HG03558 (cell line): ENCODE measurements around the gene KCTD1.
"Not testable (repeated sequence)": the region's sequence is repeated elsewhere in the genome, so short reads cannot be mapped to it uniquely, and the experiment has no call there.

Source experiments
- ATAC-seq: cut with Tn5 transposase; IDR thresholded peaks from one replicate; pipeline ENCODE4 v1.9.1; 2021; ENCODE audit warnings: moderate number of reproducible peaks; ENCODE audit not compliant: unreplicated experiment; ENCODE audit errors: extremely low read depth

Gene KCTD1

DNA sequence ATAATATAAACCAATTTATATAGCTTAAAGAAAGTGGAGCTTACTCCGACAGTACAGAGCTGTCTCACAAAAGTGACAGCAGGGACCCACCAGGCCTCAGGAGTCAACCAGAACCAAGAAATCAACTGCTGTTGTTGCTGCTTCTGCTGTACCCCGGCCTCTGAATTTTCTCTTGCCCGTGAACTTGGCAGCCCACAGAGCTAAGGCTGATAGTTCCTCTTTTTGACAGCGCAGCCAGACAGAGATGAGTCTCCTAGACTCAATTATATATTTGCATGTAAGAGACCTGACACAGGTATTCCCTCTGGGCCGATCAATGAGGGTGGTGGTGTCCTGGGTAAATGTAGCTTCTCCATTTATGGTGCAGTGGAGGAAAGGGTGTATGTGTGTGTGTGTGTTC lies 109.4 kb downstream of the KCTD1 start:
- ATAC-seq, result peak; percentile 86

DNA sequence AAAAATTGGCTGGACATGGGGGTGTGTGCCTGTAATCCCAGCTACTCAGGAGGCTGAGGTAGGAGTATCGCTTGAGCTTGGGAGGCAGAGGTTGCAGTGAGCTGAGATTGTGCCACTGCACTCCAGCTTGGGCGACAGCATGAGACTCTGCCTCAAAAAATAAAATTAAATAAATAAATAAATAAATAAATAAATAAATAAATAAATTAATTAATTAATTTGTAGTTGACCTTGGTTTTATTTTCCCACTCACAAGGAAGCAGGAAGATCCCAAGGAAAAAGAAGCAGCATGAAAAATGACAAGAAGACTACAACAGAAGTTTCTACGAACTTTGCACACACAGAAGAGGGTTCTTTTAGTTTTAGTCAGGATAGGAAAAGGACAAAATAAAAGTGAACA lies 110.7 kb downstream of the KCTD1 start:
- not testable (repeated sequence) for ATAC-seq

DNA sequence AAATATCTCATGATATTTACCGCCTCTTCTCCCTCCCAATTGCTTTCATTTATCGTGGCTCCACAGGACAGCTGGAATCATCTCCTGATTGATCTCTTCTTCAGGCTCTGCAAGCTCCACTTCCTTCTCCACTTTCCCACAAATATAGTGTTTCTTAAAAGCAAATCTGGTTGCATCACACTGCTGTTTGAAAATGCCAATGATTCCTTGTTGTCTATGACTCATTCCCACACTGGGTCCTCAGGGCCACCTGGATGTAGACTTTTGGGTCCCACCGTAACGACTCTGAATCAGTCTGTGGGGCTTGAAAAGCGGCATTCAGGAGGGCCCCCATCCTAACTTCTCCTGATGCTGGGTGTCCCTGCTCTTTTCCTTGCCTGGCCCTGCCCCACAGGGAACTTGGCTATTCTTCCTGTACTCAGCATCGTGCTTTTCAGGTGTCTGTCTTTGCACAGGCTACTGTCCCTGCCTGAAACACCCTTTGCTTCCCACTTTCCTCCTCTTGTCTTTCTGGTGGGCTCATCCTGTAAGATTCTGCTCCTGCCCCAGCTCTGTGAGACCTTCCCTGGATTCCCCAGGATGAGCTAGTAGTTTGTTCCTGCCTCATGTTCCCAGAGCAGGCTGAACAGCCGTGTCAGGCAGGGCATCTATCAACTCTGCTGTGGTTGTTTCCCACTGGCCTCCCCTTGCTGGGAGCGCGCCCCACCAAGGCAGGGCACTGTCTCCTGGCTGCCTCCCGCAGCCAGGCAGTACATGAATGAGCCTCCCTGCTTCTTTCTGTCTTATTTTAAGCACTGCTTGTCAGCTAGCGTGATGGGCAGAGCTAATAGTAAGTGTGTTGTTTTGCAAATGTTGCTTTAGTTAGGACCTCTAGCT lies 111.9 kb downstream of the KCTD1 start:
- ATAC-seq, result no peak

DNA sequence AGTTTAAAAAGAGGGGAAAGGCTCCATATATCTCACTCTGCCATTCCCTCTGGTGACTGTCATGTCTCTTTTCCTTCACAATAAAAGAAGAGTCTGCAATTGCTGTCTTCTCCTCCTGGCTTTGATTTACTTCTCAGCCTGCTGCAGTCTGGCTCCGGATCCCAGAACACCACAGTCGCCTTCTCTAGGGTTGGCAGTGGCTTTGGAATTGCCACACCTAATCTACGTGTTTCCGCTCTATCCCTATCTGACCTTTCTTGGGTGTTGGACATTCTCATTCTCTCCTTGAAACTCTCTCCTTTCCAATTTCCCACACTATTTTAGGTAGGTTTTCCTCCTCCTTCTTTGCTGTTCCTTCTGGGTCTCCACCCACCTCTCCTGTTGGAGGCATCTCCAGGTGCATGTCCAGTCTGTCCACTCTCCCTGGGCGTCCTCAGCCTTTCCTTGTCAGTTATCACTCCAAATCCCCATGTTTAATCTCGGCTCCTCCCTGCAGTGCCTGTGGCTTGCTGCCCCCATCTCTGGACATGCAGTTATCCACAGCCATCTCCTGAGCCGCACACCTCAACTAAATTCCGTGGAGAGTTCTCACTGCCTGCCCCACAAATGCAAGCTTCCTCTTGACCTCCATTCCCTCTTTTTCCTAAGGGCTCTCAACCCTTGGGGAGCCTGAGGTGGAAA lies 112.8 kb downstream of the KCTD1 start:
- ATAC-seq, result no peak

DNA sequence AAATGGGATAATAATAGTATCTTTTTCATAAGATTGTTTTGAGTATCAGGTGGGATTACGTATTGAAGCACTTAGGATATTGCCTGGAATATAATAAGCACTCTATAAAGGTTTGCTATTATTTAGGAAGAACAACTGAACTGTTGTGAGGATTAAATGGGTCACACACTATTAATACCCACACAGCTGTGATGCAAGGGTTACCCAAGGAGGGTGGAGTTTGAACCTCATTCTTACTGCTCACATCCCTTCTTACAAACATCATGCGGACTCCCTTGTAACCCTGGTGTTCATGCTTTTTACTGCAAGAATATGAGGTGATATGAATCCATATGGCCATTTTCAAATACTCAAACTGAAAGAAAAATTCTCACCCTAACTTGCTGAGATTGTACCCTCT lies 113.5 kb downstream of the KCTD1 start:
- no peak for ATAC-seq

DNA sequence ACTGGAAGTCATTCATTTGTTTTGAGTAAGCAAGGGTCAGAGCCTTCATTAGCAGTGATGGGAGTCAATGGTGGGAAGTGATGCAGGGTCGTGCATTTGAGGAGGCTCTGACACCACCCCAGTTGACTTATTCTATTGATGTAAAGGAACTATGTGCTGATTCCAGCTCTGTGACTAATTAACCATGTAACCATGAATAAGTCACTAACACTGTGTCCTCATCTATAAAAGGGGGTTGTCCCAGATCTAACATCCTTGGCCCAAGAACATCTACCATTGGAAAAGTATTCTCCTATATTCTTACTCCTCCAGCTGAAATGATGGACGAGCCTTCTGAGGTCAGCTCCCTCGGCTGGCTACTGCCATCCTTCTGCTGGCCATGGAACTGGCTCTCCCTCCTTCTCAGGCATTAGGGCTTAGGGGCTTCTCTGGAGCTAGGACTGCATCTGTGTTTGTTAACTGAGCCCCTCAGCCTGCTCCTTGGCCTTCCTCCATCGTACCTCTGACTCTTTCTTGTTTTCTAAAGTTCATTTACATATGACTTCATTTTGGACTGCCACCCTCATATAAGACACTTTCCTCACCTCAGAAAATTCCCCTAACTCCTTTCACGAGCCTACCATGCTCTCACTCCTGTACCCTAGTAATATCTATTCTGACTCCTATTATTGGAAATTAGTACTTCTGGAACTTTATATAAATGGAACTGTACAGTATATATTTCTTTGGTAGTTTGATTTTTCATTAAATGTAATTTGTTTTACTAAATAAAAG lies 115.5 kb downstream of the KCTD1 start:
- peak; percentile 36 for ATAC-seq

DNA sequence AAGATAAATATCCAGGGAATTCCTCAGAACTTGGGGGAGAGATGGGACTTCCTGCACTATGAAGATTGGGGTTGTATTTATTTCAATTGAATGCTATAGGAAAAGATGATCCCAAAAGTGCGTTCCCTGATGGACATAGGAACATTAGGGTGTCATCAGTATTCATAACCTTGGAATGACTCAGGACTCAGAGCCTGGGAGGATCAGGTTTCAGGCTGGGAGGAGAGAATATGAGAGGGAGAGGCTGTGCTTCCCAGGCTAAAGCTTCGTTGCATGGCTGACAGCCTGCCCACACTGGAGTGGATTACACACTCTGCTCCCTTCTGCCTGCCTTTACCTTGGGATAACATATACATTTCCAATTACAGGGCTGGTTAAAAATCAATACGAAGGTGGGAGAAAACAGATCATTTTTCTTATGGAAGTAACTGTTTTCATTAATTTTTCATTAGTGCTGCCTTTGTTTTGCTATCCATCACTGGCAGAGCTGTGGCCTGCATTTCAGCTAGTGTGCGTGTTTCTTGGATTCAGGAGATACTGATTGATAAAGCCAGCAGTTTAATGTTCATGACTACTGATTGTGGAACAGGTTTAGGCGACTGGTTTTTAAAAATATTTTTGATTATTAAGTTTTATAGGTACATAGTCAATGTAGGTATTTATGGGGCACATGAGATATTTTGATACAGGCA lies 118.7 kb downstream of the KCTD1 start:
- ATAC-seq, result no peak

DNA sequence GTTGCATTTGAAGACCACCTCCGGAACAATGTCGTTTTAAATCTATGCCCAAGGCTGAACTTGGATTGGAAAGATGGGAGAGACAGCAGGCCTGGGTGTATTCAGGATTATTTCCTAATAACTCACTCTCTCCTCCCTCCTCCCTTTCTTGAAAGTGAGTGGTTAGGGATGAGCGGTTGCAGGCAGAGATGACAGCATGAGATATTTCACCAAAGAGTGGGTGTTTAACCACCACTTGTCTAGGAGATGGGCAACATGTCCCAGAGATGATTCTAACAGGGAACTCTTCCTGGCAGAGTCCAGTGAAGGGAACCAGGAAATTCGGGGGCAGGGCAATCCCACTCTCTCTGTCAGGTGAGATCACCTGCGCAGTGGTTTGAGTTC lies 123.2 kb downstream of the KCTD1 start:
- ATAC-seq, result no peak

DNA sequence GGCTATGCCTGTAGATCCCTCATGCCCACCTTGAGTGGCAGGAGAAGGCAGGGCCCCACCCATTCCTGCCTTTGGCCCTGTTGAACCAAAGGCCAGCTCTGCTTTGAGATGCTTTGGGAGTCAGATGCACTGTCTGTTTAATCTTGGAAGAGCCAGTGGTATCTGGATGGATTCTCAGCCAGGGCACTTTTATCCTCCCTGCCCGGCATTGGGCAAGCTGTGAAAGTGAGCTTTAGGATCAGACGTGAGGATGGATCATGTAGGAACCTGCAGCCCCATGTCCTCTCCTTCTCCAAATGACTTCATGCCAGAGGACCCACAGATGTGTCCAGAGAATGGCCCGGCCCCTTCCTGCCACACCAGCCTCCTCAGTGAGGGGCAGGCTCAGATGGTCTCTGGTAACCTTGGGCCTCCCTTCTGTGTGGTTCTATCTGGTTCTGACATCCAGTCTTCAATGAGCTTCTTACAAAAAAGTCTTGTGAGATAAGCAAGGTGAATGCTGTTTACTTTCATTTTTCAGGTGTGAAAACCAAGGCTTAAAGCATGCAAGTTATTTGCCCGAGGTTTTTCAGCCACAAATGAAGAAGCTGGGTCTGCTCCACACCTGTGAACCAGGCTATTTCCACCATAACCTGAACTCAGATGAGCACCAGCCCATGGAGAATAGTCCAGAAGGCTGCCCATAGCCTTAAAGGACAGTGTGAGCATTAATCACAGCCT lies 123.8 kb downstream of the KCTD1 start:
- no peak for ATAC-seq

DNA sequence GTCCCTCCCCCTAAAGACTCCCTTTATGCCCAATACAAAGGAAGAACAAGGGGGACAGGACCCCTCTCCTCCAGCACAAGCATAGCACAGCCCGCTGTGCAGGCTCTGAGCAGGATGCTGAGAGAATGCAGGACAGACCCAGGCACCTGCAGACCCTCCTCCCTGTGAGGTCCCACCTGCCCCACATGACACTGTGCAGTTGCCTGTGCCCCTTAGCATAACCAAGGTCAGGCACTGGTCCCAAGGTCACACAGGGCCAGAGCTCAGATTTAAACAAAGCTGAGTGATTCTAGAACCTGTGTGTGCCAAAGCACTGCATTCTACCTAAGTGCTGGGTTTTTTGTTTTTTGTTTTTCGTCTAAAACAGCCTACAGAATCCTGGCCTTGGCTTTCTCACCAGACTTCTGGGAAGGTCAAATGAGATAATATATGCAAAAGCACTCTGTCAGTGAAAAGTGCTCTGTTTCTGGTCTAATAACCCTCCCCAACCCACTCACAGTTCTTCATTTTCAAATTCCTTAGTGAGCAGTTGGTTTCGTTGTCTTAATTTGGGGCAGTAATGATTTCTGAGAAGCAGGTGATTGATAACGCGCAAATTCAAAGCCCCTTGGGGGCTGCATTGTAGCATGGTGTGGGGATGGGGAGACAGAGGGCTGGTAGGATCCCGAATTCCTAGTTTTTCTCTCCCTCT lies 125.7 kb downstream of the KCTD1 start:
- peak; percentile 78 for ATAC-seq

DNA sequence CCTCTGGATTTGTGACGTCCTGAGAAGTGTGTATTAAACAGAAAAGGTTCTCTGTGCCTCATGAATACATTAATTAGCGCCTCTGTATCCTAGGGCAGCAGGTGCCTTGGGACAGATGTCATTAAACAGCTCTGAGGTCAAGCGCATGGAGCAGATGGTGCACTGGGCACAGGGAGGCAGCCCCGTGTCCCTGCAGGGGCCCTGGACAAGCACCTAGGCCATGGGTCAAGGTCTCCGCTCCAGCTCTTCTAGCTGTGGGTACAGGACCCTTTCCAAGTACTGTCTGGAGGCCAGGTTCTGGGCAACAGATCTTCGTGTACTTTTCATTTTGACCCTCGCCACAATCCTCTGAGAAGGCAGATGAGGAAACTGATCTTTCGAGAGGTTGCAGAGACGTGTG lies 126.4 kb downstream of the KCTD1 start:
- ATAC-seq, result no peak

DNA sequence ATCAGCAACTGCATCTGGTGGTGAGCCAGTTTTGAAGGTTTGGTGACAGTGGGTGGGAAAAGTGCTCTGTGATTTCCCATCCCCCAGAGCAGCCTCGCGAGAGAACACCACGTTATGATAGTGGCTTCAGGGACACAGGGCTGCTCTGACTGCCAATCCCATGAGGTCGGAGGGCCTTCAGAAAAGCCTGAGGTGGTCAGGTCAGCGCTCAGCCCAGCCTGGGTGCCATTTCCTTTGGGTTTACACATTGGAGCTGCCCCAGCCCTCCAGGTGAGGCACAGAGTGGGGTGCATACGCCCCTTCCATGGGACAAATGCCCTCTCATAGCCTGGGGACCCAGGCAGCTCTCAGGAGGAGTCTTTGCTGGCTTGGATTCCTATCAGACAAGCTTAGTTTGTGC lies 126.8 kb downstream of the KCTD1 start:
- ATAC-seq, result no peak

DNA sequence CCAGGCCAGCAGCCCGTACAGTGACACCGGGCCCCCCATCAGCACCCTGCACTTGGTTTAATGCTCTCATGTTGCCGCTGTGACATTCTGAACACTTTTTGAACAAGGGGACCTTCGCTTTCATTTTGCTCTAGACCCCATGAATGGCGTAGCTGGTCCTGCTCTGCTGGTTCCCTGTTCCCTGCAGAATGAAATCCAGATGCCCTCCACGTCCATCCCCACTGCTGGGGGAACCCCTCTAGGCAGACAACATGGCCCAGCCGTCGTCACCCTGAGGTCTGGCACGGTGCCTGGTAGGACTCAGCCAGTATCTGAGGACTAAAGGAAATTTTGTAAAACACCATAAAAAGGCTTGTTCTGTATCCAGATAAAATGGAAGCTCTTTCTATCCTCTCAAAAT lies 128.6 kb downstream of the KCTD1 start:
- no peak for ATAC-seq

DNA sequence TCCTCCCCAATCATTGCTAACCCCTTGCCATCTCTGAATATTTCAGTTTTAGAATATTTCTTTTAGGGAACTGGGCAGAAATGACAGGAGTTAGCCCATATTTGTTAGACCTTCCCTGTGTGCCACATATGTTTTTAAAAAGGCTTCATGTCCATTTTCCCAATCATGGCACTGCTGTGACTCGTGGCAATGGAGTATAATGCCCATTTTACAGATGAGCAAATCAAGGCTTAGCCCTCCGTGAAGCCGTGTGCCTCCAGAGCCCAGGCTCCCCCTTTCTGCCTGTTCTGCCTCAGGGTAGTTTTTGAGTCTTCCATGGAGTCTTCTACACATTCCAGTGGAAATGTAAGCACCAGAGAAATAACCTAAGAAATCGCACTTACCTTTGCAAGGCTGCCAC lies 130.1 kb downstream of the KCTD1 start:
- no peak for ATAC-seq

DNA sequence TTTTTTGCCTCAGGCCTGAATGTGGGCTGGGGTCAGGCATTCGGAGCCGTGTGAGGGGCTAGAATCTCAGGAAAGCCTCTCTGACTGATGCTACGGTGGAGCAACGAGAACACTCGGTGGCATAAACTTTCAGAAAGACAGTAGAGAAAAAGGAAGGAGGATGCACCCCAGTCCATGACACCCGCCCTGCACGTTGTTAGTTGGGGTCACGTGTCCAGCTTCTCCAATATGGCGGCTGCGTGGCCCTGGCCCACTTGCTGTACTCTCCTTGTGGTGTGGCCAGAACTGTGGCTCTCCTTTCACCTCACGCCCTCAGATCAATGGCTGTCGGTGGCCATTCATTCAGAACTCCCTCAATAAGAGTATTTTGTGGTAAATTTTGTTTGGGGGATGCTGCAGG lies 131.2 kb downstream of the KCTD1 start:
- ATAC-seq, result no peak

DNA sequence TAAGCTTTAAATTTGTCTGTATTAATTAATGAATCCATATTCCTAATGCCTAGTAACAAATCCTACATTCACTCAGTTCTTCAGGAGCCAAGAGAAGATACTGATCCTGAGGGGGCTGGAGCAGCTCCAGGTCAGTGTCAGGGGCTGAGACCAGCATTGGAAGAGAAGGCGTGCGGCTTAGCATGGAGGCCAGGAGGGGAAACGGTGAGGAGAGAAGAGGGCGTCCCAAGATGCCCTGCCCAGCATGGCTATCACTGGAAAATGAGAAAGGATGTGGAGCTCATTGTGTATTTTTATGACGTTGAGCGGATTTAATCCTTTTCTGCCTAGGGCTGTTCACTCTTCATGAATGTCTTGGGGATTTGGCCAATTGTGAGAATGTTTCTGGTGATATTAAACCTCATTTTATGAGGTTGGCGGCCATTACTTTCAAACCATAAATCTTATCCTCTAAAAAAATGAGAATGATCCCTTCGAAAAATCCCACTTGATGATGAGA lies 131.7 kb downstream of the KCTD1 start:
- no peak for ATAC-seq

DNA sequence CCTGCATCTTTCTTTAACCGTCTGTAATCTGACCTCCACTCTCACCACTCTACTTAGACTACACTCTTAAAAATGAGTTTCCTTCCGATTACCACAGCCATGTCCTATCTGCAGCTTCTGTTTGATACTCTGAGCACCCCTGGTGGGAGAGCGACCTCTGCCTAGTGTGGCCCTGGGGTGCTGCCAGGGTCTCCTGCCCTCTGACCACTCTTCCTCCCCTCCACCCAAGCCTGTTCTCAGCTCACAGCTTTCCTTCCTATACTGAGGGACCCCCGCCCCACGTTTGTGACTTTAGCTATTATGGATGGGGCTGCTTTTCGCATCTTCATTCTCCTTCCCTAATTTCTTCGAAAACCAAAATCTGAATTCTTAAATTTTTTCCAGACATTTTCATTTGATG lies 132.7 kb downstream of the KCTD1 start:
- ATAC-seq, result no peak

DNA sequence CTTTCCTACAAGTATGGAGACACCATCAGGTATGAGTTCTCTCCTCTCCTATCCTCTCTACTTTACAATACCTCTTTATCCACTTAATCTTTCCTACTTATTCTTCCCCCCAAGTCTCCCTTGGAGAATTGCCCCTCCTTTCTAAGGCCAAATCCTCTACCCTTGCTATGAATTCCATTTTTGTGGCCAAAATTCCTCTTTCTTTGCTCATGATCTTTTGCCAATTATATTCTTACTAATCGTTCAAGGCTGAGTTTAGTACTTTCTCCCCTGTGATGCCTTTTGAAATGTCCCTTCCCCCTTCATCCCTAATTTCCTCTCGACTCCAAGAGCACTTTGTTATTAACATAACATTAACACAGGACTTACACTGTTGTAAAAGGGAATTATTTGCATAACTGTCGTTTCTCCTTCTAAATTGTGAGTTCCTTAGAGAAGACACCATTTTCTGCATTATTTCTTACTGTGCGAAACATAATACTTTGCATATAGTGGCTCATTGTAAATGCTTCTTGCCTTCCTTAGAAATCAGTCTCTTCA lies 133.4 kb downstream of the KCTD1 start:
- no peak for ATAC-seq

DNA sequence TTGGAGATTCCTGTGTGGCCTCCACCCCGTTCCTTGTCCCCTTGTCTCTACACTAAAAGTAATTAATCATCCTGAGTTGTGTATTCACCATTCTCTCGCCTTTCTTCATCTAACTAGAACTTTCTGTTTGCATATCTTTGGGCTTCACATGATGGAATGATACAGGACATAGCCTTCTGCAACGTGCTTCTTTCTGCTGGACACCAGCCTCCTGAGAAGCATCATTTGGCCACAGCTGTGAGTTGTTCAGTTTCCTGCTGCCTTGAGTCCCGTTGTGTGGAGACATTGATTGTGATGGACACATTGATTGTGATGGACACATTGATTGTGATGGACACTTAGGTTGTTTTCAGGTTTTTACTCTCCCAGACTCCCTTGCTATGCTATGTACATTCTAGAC lies 139.3 kb downstream of the KCTD1 start:
- ATAC-seq, result no peak
